Renal pelvis (tissue), 4 donors: Measurements from ENCODE around the gene ZNF791. TPM values are rescaled to one million over a fixed set of nuclear protein-coding genes. Genes with fewer than 3 reads are reported as not detected.
"Not testable (repeated sequence)": the region's sequence is repeated elsewhere in the genome, so short reads cannot be mapped to it uniquely, and the experiment has no call there.

Experiments
- DNase-seq: peaks from one replicate; pipeline ENCODE4 v3.0.0-alpha.2; 2013
- polyA plus RNA-seq, 3 donors: library from polyadenylated mRNA; unstranded; fragments of 120-200 nt; gene quantifications; one replicate each; pipeline ENCODE4 v1.2.1, GENCODE V29; 2013; ENCODE audit not compliant: insufficient read length in 3 of 3

ZNF791 gene
- polyA plus RNA-seq, 3 donors = 14.8 to 26.2 (median 22.0) TPM

DNA sequence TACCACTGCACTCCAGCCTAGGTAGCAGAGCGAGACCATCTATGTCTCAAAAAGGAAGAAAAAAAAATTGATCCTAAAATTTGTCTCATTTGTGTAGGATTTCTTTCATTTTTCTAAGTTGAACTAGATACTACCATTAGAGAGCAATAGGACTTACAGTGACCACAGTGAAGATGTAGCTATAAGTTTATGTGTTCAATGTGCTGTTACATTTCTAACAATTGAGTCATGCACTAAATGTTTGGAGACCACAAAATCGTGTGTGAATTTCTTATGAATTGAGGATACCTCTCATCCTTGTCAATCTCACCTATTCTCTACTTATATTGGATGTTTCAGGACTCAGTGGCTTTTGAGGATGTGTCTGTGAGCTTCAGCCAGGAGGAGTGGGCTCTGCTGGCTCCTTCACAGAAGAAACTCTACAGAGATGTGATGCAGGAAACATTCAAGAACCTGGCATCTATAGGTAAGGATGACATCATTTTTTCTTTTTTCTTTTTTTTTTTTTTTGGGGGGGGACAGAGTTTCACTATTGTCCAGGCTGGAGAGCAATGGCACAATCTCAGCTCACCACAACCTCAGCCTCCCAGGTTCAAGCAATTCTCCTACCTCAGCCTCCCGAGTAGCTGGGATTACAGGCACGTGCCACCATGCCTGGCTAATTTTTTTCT is 12.8 kb downstream of the ZNF791 start:
- DNase-seq = no peak

DNA sequence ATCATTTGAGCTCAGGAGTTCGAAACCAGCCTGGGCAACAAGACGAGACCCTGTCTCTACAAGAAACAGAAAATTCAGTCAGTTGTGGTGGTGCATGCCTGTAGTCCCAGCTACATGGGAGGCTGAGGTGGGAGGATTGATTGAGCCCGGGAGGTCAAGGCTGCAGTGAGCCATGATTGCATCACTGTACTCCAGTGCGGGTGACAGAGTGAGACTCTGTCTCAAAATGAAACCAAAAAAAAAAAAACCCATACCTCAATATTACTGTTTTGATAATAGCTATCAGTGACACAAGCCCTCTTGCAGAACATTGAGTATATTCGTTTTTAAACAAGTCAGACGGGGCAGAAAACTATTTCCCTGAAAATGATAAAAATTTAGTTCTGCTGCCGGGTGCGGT is 16.2 kb downstream of the ZNF791 start:
- DNase-seq = no peak

DNA sequence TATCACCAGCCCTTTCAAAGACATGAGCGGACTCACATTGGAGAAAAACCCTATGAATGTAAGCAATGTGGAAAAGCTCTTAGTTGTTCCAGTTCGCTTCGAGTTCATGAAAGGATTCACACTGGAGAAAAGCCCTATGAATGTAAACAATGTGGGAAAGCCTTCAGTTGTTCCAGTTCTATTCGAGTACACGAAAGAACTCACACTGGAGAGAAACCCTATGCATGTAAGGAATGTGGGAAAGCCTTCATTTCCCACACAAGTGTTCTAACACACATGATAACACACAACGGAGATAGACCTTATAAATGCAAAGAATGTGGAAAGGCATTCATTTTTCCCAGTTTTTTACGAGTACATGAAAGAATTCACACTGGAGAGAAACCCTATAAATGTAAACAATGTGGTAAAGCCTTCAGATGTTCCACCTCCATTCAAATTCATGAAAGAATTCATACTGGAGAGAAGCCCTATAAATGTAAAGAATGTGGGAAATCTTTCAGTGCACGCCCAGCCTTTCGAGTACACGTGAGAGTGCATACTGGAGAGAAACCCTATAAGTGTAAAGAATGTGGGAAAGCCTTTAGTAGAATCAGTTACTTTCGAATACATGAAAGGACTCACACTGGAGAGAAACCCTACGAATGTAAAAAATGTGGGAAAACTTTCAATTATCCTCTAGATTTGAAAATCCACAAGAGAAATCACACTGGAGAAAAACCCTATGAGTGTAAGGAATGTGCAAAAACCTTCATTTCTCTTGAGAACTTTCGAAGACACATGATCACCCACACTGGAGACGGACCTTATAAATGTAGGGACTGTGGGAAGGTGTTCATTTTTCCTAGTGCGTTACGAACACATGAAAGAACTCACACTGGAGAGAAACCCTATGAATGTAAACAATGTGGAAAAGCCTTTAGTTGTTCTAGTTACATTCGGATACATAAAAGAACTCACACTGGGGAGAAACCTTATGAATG is 17.6 kb downstream of the ZNF791 start:
- no peak for DNase-seq

DNA sequence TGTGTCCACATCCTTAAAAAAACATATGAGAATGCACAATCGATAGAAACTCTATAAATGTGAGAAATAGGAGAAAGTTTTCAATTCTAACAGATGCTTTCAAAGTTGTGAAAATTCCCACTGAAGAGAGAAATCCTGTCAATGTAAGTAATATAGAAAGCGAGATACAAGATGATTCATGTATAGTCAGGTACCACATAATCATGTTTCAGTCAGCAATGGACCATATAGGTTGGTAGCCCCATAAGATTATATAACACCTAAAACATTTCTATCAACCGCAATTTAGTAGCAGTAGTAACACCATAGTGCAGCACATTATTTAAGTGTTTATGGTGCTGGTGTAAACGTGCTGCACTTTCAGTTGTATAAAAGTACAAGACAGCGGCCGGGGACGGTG is 18.5 kb downstream of the ZNF791 start:
- no peak for DNase-seq

DNA sequence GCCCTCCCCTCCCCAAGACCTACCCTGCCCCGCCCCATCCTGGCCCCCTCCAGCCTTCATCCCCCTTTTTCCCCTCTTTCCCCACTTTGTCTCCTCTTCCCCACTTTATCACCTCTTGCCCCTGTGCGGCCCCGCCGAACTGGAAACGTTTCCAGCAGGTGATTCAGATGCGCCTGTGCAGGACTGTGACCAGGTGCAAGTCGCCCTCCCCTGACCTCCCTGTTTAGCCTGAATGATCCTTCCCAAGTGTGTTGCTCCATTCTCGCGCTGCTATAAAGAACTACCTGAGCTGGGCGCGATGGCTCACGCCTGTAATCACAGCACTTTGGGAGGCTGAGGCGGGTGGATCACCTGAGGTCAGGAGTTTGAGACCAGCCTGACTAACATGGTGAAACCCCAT is 25.9 kb downstream of the ZNF791 start:
- no peak for DNase-seq

DNA sequence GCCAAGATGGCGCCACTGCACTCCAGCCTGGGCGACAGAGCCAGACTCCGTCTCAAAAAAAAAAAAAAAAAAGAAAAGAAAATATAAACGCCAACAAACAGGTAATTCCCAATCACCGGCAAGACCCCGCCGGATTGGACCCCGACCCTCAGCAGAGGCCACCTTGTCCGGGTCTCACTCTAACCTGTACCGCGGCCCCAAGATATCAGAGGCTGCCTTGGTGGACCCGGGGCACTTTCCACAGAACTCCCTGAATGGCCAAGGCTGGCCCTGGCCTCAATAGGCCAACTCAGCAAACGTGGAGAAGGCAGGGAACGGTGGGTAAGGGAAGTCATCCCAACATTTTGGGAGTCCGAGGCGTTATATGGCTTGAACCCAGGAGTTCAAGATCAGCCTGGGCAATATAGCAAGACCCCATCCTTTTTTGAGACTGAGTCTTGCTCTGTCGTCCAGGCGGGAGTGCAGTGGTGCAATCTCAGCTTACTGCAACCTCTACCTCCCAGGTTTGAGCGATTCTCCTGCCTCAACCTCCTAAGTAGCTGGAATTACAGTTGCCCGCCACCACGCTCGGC is 28.0 kb downstream of the ZNF791 start:
- DNase-seq = no peak

DNA sequence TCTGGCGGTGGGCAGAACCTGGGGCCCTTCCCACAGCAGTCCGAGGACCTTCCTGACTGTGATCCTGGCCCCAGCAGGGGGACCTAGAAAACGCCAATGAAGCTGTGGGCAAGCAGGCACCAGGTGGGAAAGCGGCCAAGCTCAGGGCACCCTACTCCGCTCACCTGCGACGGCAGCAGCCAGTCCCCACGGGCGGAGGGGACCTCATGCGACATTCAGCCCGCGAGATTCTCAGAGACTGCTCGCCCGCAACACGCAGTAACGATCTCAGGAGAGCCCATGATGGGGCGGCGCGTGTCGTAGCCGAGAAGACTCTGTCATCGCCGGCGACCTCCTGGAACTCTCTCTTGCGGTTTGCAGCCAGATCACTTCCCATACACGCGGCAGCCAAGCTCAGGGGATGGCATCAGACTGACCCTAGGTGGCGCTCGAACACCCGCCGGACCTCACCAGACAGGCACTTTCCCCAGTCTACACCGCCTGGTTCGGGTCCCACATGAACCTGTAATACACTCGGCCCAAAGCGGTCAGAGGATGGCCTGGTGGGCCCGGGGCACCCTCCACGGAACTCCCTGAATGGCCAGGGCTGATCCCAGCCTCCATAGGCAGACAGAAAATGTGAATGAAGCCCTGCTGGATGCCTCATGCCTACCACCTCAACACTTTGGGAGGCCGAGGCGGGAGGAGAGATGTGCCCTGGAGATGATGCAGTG is 29.3 kb downstream of the ZNF791 start:
- peak; percentile 79 for DNase-seq

DNA sequence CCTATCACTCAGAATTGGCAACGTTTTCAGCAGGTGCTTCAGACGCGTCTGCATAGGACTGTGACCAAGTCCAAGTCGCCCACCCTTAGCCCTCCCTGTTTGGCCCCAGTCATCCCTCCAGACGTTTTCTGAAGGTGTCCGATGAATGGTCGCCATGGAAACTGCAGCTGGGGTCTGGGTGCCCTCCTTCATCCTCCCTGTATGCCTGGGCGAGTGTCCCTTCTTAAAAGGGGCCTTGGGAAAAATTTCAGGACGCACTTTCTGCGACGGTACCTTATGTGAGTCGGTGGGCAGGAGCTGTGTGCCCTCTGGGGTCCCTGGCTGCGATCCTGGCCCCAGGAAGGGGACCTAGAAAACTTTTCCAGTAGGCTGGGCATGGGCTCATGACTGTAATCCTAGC is 30.7 kb downstream of the ZNF791 start:
- DNase-seq = no peak

DNA sequence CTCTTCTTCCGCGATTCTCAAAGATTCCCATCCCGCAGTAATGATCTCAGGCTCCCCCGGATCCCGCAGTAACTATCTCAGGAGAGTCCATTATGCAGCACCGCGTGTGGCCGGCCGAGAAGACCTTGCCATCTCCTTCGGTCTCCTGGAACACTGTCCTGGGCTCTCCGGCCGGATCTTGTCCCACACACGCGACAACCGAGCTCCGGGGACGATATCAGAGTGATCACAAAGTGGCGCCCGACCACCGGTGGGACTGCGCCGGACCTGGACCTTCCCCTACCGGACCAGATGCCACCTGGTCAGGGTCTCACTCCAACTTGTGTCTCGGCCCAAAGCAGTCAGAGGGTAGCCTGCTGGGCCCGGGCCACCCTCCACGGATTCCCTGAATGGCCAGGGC is 31.8 kb downstream of the ZNF791 start:
- no peak for DNase-seq

DNA sequence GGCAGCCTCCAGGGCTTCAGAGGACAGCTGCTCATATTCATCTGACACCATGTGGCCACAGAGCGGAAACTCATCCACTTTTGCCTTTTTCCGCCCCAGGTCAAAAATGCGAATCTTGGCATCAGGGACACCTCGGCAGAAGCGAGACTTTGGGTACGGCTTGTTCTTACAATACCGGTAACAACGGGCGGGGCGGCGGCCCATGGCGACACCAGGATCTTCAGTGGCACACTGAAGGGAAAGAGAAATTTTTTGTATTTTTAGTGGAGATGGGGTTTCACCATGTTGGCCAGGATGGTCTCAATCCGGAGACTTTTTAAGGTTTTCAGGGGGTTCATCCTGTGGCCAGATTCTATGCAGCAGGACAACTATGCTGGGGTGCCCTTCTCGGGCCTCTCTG is 33.0 kb downstream of the ZNF791 start:
- DNase-seq = not testable (repeated sequence)

DNA sequence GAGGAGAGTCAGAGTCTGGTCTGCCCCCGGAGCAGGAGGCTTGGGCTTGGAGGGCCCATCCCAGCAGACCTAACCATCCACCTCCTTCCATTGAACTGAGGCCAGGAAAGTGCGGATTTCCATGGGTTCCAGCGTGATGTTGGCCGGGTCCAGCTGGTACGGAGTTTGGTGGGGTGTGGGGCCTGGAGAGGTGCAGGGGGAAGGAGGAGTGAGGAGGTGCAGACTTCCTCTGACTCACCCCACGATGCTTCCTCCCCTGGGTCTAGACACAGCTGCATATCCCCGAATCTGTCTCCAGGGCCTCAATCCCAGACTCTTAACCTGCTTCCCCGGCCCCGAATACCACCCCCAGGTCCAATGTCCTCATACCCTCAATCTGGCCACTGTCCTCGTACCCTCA is 35.8 kb downstream of the ZNF791 start:
- DNase-seq = no peak

DNA sequence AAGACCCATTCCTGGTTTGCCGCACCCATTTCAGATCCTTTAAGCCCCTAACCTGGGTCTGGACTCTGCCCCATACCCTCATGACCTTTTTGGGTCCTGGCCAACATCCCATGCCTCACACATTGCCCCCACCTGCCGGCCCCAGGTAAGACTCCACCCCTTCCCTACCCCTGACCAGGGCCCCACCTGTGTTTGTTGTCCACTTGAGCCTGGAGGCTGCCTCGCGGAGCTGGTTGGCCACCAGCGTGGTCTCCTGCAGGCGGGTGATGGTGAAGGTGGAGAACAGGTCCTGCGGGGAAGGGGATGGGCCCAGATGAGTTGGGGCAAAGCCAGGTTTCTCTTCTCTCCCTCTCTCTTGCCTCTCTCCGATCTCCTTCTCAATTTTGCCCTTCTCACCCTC is 36.3 kb downstream of the ZNF791 start:
- DNase-seq = no peak

DNA sequence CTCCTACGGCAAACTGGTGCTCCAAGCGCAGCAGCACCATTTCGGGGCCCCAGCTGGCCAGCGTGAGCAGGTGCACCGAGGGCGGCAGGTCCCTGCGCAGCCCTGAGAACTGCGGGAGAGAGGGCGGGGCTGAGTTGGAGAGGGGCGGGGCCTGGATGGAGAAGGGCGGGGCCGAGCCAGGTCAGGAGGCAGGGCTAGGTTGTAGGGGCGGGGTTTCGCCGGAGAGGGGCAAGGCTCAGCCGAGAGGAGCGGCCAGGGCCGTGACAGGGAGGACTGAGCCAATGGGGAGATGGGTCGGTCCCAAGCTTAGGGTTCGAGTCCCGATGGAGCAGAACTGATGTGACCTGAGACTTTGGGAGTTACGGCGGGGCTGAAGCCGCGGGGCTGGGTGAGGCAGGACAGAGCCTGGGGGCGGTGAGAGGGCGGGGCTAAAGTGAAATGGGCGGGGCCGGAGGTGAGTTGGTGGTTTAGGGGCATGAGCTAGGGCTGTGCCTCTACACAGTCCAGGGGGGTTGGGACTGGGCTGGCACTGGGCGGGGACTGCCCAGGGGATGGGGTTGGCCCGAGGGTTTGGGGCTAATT is 36.9 kb downstream of the ZNF791 start:
- peak; percentile 54 for DNase-seq

DNA sequence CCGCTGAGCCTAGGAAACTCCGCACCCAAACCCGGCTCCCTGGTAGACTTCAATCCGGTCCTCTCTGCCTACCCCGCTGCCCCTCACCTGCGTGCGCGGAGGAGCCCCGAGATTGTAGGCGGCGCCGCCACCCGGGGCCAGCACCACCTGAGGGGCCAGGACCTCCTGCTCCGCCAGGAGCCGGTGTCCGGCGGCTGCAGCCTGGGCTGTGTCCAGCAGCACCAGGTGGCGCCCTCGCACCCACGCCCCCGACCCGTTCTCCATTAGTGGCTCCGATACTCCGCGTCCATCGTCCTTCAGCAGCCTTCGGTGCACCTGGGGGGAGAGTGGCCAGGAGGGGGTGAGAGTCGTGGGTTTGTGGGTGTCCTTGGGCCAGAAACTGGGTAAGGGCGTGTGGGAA is 37.4 kb downstream of the ZNF791 start:
- no peak for DNase-seq

DNA sequence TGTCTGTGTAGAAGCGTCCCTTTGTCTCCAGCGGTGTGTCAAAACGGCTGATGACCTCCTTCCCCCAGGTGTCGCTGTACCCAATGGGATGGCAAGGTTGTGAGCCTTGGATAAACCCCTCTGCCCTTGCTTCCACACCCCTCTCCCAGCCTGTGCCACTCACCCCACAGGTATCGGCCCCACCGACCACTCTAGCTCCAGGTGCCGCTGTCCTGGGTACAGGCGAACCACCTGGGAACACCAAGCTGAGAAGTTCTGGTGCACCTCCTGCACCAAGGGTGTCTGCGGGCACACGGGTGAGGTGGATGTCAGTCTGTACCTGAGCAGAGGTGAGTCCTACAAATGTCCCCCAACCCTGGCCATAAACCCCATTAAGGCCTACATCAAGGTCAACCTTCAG is 39.2 kb downstream of the ZNF791 start:
- no peak for DNase-seq

DNA sequence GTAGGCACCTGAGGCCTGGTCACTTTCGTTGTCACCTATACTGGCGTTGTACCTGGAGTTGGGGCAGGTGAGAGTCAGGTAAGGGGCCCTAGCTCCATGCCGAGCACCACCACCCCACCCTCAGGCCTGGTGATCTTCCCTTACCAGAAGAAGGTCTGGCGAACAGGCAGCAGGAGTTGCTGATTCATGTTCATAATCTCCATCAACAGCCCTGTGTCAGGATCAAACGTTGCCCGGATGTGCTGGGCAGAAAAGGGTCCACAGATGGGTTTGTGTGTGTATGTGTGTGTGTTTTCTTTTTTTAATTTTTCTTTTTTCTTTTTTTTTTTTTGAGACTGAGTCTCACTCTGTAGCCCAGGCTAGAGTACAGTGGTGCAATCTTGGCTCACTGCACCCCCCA is 41.5 kb downstream of the ZNF791 start:
- no peak for DNase-seq

DNA sequence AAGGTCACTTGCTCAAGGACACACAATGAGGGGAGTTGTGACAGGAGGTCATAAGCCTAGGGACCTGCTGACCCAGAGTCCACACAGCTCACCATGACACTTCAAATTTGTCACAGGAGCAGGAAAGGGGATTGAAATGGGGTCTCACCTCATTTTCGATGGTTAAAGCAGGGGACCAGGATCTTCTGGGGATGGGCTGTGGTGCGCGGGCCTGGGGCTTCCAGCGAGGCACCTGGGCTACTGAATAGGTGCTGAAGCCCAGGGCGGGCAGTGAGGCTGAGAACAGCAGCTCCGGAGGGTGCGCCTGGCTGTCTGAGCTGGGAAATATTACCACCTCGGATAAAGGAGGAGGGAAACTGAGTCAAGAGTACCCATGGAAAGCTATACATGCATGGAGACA is 44.8 kb downstream of the ZNF791 start:
- no peak for DNase-seq

DNA sequence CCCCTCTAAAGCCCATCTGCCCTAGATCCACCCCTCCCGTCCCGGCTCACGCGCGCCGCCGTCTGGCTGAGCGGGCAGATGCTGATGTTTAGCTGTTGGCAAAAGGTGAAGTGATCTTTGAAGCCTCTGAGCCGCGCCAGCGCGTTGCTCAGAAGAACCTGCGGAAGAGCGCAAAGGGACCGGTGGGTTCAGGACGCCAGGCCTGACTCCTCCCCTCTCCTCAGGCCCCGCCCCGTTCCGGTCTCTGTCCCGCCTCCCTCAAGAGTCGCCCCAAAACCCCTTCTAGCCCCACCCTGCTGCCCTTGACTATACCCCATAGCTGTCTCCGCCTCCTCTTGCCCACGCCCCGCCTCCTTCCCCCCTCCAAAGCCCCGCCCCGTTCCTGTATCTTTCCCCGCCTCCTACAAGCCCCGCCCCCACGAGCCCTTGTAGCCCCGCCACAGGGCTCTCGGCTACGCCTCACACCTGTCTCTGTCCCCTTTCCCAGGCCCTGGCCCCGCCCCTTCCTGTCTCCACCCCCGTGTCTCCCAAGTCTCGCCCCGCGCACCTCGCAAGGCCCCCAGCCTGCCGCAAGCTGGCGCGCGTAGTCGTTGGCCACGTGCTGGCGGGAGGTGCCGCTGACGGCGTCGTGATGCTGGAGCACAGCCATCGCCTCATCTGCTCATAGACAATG is 46.3 kb downstream of the ZNF791 start:
- DNase-seq = no peak

DNA sequence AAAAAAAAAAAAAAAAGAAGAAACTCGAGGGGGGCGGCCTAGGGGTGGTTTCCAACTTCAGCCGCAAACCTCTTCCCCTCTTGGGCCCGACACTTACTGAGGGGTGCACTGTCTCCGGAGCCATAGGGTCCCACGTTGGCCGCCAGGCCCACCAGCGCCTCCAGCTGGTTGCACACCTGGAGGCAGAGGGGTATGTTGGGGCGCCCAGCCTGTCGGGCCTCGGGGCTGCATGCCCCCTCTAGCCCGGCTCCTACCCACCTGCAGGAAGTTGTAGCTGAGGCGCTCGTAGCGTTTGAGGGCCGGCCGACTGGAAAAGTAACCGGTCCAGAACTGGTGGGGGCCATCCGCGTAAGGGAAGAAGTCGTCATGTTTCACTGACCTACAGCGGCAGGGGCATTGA is 47.2 kb downstream of the ZNF791 start:
- DNase-seq = no peak

DNA sequence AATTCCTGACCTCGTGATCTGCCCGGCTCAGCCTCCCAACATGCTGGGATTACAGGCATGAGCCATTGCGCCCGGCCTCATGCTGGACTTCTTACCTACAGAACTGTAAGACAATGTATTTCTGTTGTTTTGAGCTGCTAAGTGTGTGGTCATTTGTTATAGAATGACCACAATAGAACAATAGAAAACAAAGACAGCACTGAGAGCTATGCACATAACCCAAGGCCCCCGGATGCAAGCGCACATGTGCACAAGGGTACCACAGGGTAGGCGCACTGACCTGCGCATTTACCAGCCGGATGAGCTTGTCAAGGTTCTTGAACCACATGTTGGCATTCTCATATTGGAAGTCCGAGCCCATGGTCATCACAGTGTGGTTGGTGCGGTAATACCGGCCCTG is 50.3 kb downstream of the ZNF791 start:
- DNase-seq = no peak
